Mucosa of stomach (tissue), 1 donor: ENCODE data around the gene SECISBP2.
"Not testable (repeated sequence)": the region's sequence is repeated elsewhere in the genome, so short reads cannot be mapped to it uniquely, and the experiment has no call there.

Experiments
- H3K27me3 ChIP-seq: one replicate; pipeline ENCODE4 v1.7.0; 2013; ENCODE audit warnings: mild to moderate bottlenecking, low read length; ENCODE audit not compliant: control insufficient read depth, insufficient read depth
- H3K36me3 ChIP-seq: one replicate; pipeline ENCODE4 v1.7.0; 2013; ENCODE audit warnings: low read length; ENCODE audit not compliant: control insufficient read depth, insufficient read depth
- H3K4me1 ChIP-seq: one replicate; pipeline ENCODE4 v1.7.0; 2013; ENCODE audit warnings: mild to moderate bottlenecking, low read length; ENCODE audit not compliant: control insufficient read depth, insufficient read depth
- H3K4me3 ChIP-seq: one replicate; pipeline ENCODE4 v1.7.0; 2013; ENCODE audit warnings: low read length
- H3K9ac ChIP-seq: one replicate; pipeline ENCODE4 v1.7.0; 2013; ENCODE audit warnings: mild to moderate bottlenecking, low read length, moderate library complexity
- H3K9me3 ChIP-seq: one replicate; pipeline ENCODE4 v1.7.0; 2013; ENCODE audit warnings: mild to moderate bottlenecking, low read length, moderate library complexity; ENCODE audit not compliant: control insufficient read depth
- donor health status: Pancreatic carcinoma.

Gene SECISBP2, protein sequence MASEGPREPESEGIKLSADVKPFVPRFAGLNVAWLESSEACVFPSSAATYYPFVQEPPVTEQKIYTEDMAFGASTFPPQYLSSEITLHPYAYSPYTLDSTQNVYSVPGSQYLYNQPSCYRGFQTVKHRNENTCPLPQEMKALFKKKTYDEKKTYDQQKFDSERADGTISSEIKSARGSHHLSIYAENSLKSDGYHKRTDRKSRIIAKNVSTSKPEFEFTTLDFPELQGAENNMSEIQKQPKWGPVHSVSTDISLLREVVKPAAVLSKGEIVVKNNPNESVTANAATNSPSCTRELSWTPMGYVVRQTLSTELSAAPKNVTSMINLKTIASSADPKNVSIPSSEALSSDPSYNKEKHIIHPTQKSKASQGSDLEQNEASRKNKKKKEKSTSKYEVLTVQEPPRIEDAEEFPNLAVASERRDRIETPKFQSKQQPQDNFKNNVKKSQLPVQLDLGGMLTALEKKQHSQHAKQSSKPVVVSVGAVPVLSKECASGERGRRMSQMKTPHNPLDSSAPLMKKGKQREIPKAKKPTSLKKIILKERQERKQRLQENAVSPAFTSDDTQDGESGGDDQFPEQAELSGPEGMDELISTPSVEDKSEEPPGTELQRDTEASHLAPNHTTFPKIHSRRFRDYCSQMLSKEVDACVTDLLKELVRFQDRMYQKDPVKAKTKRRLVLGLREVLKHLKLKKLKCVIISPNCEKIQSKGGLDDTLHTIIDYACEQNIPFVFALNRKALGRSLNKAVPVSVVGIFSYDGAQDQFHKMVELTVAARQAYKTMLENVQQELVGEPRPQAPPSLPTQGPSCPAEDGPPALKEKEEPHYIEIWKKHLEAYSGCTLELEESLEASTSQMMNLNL

DNA sequence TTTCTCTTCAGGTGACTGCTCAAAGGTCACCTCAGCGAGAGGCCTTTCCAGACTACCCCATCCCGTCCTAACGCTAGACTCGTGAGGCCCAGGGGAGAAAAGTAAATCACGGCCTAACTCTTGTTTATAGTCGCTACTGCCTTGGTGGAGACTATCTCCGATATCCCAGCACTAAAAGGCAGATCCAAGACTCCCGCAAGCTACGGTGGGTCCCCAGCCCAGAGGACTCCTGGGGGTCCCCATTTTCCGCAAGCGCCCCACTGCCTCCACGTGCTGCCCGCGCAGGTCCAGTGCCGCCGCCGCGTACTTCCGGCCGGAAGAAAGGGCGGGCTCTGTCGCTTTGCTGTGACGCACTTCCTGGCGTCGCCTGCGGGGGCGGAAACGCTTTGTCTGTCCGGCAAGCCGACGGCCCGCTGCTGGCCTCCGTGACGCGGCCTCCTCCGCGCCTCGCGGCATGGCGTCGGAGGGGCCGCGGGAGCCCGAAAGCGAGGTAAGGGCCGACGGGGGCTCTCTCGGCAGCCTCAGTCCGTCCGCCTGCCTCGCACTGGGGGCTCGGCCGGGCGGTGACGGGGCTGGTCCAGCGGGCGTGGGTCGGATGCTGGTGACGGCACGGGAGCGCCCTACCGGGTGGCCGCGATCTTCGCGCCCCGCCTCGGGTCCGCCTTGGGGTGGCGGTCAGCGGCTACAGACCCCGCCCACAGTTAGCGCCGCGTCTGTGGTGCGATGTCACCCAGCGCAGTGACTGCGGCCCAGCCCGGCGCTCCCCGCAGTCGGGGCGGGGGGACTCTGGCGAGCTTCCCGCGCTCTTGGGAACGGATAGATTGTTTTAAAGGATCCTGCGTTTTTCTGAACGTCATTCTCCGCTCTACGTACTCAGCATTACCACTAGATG lies at the start of gene SECISBP2:
TSS of gene SECISBP2 (plus strand) at position 378 of the 892 bp plus-strand sequence. CDS start at position 455, 77 bp downstream.
- peak within 1 kb of the TSS; percentile 48 for H3K4me3 ChIP-seq
- no peaks in the 10 kb centered on the region for H3K27me3 ChIP-seq
- no peaks in the 10 kb centered on the region for H3K36me3 ChIP-seq
- no peaks in the 10 kb centered on the region for H3K9me3 ChIP-seq
- peak within 1 kb of the TSS; percentile 87 for H3K9ac ChIP-seq
- H3K4me1 ChIP-seq: peaks cover 6% of the 10 kb centered on the region

DNA sequence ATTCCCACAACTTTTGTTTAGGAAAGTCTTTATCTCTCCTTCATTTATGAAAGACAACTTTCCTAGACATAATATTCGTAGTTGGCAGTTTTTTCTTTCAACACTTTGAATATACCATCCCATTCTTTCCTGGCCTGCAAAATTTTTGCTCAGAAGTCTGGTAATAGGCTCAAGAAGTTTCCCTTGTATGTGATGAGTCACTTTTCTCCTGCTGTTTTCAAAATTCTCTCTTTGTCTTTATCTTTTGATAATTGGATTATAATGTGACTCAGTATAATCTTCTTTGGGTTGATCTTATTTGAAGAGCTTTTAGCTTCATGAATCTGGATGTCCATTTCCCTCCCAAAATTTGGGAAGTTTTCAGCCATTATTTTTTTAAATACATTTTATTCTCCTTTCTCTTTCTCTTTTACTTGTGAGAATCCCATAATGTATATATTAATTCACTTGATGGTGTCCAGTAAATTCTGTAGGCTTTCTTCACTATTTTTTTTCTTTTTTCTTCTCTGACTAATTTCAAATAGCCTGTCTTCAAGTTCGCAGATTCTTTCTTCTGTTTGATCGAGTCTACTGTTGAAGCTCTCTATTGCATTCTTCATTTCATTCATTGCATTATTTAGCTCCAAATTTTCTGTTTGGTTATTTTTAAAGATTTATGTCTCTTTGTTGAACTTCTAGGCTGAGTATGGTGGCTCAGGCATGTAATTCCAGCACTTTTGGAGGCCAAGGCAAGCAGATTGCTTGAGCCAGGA lies 44.6 kb upstream of the SECISBP2 start:
- Histone ChIP-seq H3K27me3 (no peaks in the 10 kb centered on the region), H3K9ac (no peak overlapping the region), H3K36me3 (no peaks in the 10 kb centered on the region), H3K4me3 (no peak overlapping the region), H3K9me3 (no peaks in the 10 kb centered on the region), H3K4me1 (peaks cover 5% of the 10 kb centered on the region)

DNA sequence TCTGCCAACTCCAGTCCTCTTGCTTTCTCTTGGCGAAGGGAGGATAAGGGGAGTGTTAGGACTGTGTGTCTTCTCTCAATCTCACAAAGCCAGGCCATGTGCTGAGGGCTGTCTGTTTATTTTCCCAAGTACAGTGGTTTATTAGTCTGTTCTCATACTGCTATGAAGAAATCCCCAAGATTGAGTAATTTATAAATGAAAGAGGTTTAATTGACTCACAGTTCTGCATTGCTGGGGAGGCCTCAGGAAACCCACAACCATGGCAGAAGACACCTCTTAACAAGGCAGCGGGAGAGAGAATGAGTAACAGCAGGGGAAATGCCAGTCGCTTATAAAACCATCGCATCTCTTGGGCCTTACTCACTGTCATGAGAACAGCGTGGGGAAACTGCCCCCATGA lies 43.5 kb upstream of the SECISBP2 start:
- H3K9me3 ChIP-seq: no peaks in the 10 kb centered on the region
- peaks cover 5% of the 10 kb centered on the region for H3K4me1 ChIP-seq
- H3K4me3 ChIP-seq: no peak overlapping the region

DNA sequence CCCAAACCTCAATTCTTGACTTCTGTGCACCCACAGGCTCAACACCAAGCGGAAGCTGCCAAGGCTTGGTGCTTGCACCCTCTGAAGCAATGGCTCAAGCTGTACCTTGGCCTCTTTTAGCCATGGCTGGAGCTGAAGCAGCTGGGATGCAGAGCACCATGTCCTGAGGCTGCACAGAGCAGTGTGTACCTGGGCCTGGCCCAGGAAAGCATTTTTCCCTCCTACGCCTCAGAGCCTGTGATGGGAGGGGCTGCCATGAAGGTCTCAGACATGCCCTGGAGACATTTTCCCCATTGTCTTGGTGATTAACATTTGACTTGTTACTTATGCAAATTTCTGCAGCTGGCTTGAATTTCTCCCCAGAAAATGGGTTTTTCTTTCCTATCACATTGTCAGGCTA lies 42.3 kb upstream of the SECISBP2 start:
- not testable (repeated sequence) for H3K9me3 ChIP-seq, H3K36me3 ChIP-seq, H3K4me1 ChIP-seq, H3K9ac ChIP-seq, H3K27me3 ChIP-seq, H3K4me3 ChIP-seq

More for the DNA sequence above, 43.5 kb upstream of the SECISBP2 start:
- Histone ChIP-seq H3K9ac (no peak overlapping the region), H3K36me3 (no peaks in the 10 kb centered on the region), H3K27me3 (no peaks in the 10 kb centered on the region)

DNA sequence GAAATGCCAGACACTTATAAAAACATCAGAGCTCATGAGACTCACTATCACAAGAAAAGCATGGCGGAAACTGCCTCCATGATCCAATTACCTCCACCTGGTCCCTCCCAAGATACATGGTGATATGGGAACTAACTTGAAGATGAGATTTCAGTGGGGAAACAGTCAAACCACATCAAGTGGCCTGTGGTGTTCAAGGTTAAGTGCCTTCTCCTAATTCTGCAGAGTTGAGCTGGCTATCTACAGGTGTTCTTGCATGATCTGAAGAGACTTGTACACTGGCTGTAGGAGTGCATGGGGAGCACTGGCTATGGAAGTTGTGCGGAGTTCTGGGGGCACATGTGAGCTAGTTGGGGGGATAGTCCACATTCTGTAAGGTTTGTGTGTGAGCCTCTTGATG lies 41.3 kb upstream of the SECISBP2 start:
- no peaks in the 10 kb centered on the region for H3K36me3 ChIP-seq
- H3K27me3 ChIP-seq: no peaks in the 10 kb centered on the region
- H3K9ac ChIP-seq: no peak overlapping the region
- no peak overlapping the region for H3K4me3 ChIP-seq
- H3K4me1 ChIP-seq: peaks cover 5% of the 10 kb centered on the region
- H3K9me3 ChIP-seq: no peaks in the 10 kb centered on the region

DNA sequence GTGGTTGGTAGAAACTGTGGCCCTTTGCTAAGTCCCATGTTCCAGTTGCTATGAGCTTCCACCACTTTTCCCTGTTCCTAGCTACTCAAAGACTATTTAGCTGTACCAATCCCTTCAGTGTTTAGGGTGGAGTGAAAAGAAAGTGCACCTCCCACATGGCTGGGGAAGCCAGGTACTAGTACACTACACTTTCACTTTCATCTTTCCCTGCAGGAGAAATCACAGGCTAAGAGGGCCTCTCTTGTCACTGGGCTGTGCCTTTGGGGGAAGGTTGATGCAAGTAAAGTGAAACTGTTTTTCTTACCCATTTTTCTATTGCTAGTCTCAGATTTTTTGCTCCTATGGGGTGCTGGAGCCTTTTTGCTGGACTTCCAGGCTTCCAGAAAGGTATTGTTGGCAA lies 40.8 kb upstream of the SECISBP2 start:
- Histone ChIP-seq H3K36me3 (no peaks in the 10 kb centered on the region), H3K4me1 (peaks cover 5% of the 10 kb centered on the region), H3K27me3 (no peaks in the 10 kb centered on the region), H3K9me3 (no peaks in the 10 kb centered on the region), H3K9ac (no peak overlapping the region), H3K4me3 (no peak overlapping the region)

DNA sequence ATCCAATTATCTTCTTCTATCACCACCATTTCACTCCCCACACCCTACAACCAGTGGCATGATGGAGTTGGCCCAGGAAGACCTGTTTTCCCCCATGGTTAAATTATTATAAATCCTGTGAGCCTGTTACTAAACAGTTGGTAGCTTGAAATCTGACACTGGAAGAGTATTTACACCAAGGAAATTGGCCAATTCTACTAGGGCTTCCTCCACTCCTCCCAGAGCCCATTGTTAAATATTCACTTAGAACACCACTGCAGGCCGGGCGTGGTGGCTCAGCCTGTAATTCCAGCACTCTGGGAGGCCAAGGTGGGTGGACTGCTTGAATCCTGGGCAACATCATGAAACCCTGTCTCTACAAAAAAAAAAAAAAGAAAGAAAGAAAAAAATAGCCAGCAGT lies 39.7 kb upstream of the SECISBP2 start:
- Histone ChIP-seq H3K9ac (no peak overlapping the region), H3K4me3 (no peak overlapping the region), H3K4me1 (peaks cover 5% of the 10 kb centered on the region), H3K36me3 (no peaks in the 10 kb centered on the region), H3K27me3 (no peaks in the 10 kb centered on the region), H3K9me3 (no peaks in the 10 kb centered on the region)

DNA sequence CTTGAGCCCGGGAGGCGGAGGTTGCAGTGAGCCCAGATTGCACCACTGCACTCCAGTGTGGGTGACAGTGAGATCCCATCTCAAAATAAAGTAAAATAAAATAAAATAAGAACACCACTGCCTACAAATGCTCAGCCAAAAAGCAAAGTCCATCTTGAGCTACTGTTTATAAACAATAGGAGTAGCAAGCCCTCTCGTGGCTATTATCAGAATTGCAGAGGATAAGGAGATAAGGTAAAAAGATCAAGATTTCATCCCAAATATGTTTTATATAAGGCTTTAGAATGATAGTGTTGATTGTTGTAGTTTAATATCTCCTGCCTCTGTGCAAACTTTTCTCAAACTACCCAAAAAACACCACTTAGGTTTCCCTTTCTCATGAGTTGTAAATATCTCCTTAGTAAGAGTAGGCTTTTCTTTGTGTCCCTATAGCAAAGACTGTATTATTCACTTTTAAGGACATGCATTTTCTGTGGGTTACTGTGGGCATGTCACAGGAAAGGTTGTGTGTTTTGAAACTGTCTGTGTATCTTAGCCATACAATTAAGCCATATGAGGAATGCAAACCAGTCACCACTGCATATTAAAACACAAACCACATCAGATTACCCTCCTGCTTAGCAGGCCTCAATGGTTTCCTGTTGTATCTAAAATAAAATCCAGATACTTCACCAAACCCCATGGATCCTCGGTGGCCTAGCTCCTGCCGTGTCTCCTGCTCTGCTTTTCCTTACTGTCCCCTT lies 39.1 kb upstream of the SECISBP2 start:
- H3K4me1 ChIP-seq: peaks cover 5% of the 10 kb centered on the region
- H3K27me3 ChIP-seq: no peaks in the 10 kb centered on the region
- no peak overlapping the region for H3K4me3 ChIP-seq
- H3K9ac ChIP-seq: no peak overlapping the region
- no peaks in the 10 kb centered on the region for H3K36me3 ChIP-seq
- no peaks in the 10 kb centered on the region for H3K9me3 ChIP-seq

DNA sequence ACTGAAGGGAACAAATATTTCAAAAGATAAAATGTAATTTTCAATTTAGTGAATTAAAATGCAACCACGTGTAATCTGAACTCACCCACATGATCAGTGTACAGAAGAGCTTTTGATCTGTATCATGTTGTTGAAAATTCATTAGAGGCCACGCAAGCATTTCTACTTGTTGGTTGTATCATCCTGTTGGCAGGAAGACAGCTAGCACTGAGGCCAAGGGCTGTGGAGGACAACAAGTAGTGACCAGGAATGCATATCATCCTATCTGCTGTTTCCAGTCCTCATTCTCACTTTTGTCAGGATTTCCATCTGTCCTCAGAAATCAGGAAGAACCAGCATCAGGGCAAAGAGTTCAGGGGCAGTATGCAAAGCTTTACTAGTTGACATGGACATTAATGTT lies 37.2 kb upstream of the SECISBP2 start:
- H3K9me3 ChIP-seq: no peaks in the 10 kb centered on the region
- no peaks in the 10 kb centered on the region for H3K27me3 ChIP-seq
- H3K9ac ChIP-seq: no peak overlapping the region
- H3K36me3 ChIP-seq: no peaks in the 10 kb centered on the region
- H3K4me3 ChIP-seq: no peak overlapping the region
- H3K4me1 ChIP-seq: peaks cover 5% of the 10 kb centered on the region

DNA sequence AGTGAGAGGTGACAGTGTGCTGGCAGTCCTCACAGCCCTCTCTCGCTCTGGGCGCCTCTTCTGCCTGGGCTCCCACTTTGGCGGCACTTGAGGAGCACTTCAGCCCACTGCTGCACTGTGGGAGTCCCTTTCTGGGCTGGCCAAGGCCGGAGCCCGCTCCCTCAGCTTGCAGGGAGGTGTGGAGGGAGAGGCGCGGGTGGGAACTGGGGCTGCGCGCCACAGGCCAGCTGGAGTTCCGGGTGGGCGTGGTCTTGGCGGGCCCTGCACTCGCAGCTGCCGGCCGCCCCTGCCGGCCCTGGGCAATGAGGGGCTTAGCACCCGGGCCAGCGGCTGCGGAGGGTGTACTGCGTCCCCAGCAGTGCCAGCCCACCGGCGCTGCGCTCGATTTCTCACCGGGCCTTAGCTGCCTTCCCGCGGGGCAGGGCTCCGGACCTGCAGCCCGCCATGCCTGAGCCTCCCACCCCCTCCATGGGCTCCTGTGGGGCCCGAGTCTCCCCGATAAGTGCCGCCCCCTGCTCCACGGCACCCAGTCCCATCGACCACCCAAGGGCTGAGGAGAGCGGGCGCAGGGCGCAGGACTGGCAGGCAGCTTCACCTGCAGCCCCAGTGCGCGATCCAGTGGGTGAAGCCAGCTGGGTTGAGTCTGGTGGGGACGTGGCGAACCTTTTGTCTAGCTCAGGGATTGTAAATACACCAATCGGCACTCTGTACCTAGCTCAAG lies 35.9 kb upstream of the SECISBP2 start:
- H3K9me3 ChIP-seq, H3K36me3 ChIP-seq, H3K4me1 ChIP-seq, H3K27me3 ChIP-seq, H3K9ac ChIP-seq, H3K4me3 ChIP-seq: not testable (repeated sequence)
